ENCODE results near the gene CACNB1. TPM values are rescaled to one million over a fixed set of nuclear protein-coding genes. Genes with fewer than 3 reads are reported as not detected.
A peak's percentile ranks its signal among the peaks of the same experiment; 100 is the strongest.

The CACNB1 gene
- total RNA-seq, 2 donors from 2014 or later, result 3.4 to 17.8 TPM

DNA sequence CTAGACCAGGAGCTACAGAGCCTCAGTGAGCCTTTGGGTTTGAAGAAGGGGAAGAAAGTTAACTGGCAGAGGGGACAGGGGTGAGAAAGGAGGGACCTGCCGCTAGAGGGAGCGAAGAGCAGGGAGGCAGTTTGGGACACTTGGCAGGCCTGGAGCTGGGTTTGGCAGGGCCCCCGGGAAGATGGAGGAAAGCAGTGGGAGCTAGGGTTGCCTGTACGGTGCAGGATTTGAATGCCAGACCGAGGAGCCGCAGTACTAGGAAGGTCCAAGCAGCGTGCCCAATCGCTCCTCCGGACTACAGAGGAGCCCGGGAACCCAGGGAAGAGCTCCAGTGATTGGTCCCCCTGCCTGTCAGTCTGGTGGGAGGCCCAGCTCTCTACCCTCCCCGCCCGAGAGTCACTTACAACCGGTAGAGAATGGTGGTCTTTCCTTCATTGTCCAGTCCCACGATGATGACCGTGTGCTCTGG lies 32.8 kb downstream of the CACNB1 start:
- Histone ChIP-seq H3K4me3 (peak overlapping the region; percentile 19 to 27), H3K27me3 (replicated peaks; ENCODE audit: insufficient read depth) (no peaks in the 10 kb centered on the region), H3K9me3 (no peaks in the 10 kb centered on the region), H3K36me3 (no peaks in the 10 kb centered on the region), H3K4me1 (replicated peaks) (no peaks in the 10 kb centered on the region), H3K27ac (no peak overlapping the region)
- intact Hi-C loops (cut with DNase I), result no loop called here
- peak; percentile 74 for DNase-seq (ENCODE audit: low spot score)
- 0% methylated on average over 15 of the region's 15 CpGs for WGBS
- TF ChIP-seq POLR2AphosphoS5 (IDR thresholded peaks at IDR 0.05), result peak; percentile 44
- no peak for TF ChIP-seq POLR2A (IDR thresholded peaks at IDR 0.05)
- TF ChIP-seq, protein P1, sequence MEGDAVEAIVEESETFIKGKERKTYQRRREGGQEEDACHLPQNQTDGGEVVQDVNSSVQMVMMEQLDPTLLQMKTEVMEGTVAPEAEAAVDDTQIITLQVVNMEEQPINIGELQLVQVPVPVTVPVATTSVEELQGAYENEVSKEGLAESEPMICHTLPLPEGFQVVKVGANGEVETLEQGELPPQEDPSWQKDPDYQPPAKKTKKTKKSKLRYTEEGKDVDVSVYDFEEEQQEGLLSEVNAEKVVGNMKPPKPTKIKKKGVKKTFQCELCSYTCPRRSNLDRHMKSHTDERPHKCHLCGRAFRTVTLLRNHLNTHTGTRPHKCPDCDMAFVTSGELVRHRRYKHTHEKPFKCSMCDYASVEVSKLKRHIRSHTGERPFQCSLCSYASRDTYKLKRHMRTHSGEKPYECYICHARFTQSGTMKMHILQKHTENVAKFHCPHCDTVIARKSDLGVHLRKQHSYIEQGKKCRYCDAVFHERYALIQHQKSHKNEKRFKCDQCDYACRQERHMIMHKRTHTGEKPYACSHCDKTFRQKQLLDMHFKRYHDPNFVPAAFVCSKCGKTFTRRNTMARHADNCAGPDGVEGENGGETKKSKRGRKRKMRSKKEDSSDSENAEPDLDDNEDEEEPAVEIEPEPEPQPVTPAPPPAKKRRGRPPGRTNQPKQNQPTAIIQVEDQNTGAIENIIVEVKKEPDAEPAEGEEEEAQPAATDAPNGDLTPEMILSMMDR (IDR thresholded peaks at IDR 0.05), result peak; percentile 34 to 83 (median 68)

DNA sequence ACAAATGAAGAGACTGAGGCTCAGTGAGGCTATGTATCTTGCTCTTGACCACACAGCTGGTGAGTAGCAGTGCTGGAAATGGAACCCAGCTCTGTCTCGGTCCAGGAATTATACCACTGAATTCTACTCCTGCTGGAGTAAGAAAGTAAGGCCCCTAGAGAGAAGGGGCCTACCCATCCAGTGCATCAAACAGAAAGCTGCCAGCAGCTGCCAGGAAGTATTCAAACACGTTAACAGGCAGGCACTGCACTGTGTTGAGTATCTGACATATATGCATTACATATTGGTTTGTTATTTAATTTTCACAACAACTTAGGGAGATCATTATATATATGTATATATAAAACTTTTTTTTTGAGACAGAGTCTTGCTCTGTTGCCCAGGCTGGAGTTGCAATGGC lies 35.5 kb downstream of the CACNB1 start:
- H3K27me3 ChIP-seq (replicated peaks; ENCODE audit: insufficient read depth), result no peaks in the 10 kb centered on the region
- H3K9me3 ChIP-seq, result no peaks in the 10 kb centered on the region
- intact Hi-C loops (cut with DNase I), result no loop called here
- TF ChIP-seq, protein P1 (IDR thresholded peaks at IDR 0.05), result no peak
- TF ChIP-seq POLR2AphosphoS5 (IDR thresholded peaks at IDR 0.05), result no peak
- TF ChIP-seq POLR2A (IDR thresholded peaks at IDR 0.05), result no peak
- no peak for DNase-seq (ENCODE audit: low spot score)
- no peak overlapping the region for H3K4me3 ChIP-seq
- H3K27ac ChIP-seq, result no peak overlapping the region
- WGBS, result 86% methylated on average over 2 of the region's 2 CpGs
- no peaks in the 10 kb centered on the region for H3K4me1 ChIP-seq (replicated peaks)
- no peaks in the 10 kb centered on the region for H3K36me3 ChIP-seq

DNA sequence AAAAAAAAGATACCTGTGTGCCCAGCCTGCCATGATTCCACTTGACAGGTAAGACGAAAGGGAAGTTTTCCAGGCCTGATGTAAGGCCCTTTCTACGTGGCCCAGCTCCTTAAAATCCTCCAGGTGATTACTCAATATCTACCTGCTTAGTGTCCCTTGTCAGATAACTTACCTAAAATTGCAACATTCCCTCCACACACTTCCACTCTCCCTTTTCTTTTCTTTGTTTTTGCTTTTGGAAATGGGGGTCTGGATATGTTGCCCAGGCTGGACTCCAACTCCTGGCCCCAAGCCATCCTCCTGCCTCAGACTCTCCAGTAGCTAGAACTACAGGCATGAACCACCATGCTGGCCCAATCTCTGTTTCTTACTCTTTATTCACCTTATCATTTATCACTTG lies 38.8 kb downstream of the CACNB1 start:
- H3K9me3 ChIP-seq, result no peaks in the 10 kb centered on the region
- intact Hi-C loops (cut with DNase I), result loop anchor here (10.0 kb wide), 1 partner anchor 414 kb away; the partner anchor contains the start of gene PCGF2
- no peaks in the 10 kb centered on the region for H3K36me3 ChIP-seq
- 89% methylated on average over 2 of the region's 2 CpGs for WGBS
- no peaks in the 10 kb centered on the region for H3K4me1 ChIP-seq (replicated peaks)
- no peak overlapping the region for H3K4me3 ChIP-seq
- H3K27ac ChIP-seq, result no peak overlapping the region
- no peak for DNase-seq (ENCODE audit: low spot score)
- TF ChIP-seq POLR2AphosphoS5 (IDR thresholded peaks at IDR 0.05) (no peak), POLR2A (IDR thresholded peaks at IDR 0.05) (no peak)
- TF ChIP-seq, protein P1 (IDR thresholded peaks at IDR 0.05), result no peak
- no peaks in the 10 kb centered on the region for H3K27me3 ChIP-seq (replicated peaks; ENCODE audit: insufficient read depth)

DNA sequence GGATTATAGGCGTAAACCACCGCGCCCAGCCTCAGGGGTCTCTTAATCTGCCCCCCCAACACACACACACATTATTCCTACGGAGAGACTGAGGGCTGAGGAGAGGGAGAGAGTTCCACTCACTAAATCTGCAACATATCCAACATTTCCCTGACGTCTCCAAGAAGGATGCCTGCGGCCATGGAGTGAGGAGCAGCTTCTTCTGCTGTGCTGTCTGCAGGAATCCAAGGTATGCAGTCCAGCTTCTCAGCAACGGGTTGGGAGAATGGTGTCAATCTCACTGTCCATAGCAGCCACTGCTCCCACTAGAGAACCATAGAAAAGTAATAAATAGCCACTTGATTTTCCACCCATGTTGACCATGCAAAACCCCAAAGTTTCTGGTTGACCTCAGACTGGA lies 41.0 kb downstream of the CACNB1 start:
- Histone ChIP-seq H3K9me3 (no peaks in the 10 kb centered on the region), H3K4me1 (replicated peaks) (no peaks in the 10 kb centered on the region), H3K36me3 (no peaks in the 10 kb centered on the region), H3K4me3 (no peak overlapping the region), H3K27me3 (replicated peaks; ENCODE audit: insufficient read depth) (no peaks in the 10 kb centered on the region), H3K27ac (no peak overlapping the region)
- TF ChIP-seq, protein P1 (IDR thresholded peaks at IDR 0.05), result no peak
- TF ChIP-seq POLR2A (IDR thresholded peaks at IDR 0.05) (no peak), POLR2AphosphoS5 (IDR thresholded peaks at IDR 0.05) (no peak)
- 73% methylated on average over 7 of the region's 7 CpGs for WGBS
- no peak for DNase-seq (ENCODE audit: low spot score)
- intact Hi-C loops (cut with DNase I), result loop anchor here (10.0 kb wide), 1 partner anchor 412 kb away; the partner anchor contains the start of gene PCGF2

DNA sequence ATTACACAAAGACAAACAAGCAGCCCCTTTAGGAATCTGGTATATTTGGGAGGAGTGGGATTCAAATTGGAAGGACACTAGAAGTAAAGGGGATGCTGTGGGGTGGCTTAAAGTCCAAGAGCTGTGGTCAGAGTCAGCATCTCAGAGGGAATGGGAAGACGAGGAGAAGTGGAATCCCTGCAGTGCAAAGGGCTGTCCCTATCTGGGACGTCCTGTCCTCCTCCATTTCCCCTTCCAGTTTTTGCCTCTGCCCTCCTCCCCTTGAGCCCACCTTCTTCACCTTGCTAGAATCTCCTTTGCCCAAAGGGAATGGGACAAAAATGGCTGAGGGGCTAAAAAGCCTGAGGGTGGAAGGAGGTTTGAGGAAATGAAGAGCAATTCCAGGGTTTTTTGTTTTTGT lies 41.8 kb downstream of the CACNB1 start:
- Histone ChIP-seq H3K36me3 (no peaks in the 10 kb centered on the region), H3K4me3 (no peak overlapping the region), H3K4me1 (replicated peaks) (no peaks in the 10 kb centered on the region), H3K9me3 (no peaks in the 10 kb centered on the region), H3K27ac (no peak overlapping the region), H3K27me3 (replicated peaks; ENCODE audit: insufficient read depth) (no peaks in the 10 kb centered on the region)
- no peak for DNase-seq (ENCODE audit: low spot score)
- intact Hi-C loops (cut with DNase I), result loop anchor here (2.0 to 10.0 kb wide), 2 partner anchors 41 to 411 kb away; partner anchors contain the start of genes CACNB1 and PCGF2
- 37% methylated on average over 2 of the region's 2 CpGs for WGBS
- TF ChIP-seq POLR2AphosphoS5 (IDR thresholded peaks at IDR 0.05) (no peak), POLR2A (IDR thresholded peaks at IDR 0.05) (no peak)
- TF ChIP-seq, protein P1 (IDR thresholded peaks at IDR 0.05), result no peak
